ENCODE data around the gene PLAC1.

PLAC1 gene

GRCh38 chrX:134631426-134632346 is 26.6 kb downstream of the PLAC1 start:
- no peak for DNase-seq (ENCODE audit: low read depth in 2 of 2)

DNA sequence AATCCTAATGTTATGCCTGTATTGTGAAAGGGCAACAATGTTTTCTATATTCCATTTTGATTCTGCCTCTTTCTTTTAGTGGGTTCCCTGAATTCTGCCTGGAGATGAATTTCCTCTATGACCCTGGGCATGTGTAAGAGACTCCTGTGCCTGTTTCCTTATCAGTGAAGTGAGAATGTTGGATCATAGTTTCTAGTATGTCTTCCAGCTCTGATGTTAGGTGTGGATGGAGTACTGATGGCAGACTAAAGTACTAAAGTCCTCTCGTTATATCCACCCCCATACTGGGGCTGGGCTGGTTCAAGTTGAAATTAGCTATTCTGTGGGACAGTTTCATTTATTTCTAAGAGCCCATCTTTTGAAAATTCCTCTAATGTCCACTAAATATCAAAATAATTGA is 29.6 kb downstream of the PLAC1 start:
- DNase-seq (ENCODE audit: low read depth in 2 of 2) = no peak

DNA sequence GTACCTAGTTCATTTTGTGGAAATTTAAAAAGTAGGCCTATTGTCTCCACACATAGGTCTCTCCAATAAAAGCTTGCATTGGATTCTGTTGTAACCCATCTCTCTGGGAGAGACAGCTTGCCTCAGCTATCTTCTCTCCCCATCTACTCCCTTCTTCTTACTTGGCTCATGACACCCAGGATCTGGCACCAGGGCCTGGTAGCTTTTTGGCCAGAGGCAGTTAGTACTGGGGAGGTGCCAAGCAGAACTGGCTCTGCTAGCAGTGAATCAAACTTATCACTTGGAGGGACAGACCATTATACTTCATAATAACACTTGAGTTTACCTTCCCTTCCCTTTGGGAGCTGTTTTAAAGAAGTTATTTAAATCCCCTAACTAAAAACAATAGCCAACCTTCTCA is 31.8 kb downstream of the PLAC1 start:
- no peak for DNase-seq (ENCODE audit: low read depth in 2 of 2)

DNA sequence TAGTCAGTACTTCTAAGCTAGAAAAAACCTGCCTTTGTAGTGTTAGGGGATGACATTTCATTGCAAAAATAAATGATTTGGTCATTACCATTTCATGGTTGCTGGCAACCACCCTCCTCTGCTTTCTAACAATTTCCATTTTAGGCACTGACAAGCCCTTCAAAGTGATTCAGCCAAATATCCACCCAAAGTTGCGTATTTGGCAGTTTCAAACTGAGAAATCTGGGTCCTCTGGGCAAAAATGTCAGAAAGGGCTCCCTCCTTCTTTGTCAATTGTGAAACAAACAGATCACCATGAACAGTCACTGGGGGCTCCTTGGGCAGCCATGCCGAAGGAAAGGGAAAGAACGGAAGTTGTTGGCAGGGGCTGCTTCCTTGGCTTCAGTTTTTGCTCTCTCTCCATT is 33.0 kb downstream of the PLAC1 start:
- DNase-seq (ENCODE audit: low read depth in 2 of 2) = no peak

DNA sequence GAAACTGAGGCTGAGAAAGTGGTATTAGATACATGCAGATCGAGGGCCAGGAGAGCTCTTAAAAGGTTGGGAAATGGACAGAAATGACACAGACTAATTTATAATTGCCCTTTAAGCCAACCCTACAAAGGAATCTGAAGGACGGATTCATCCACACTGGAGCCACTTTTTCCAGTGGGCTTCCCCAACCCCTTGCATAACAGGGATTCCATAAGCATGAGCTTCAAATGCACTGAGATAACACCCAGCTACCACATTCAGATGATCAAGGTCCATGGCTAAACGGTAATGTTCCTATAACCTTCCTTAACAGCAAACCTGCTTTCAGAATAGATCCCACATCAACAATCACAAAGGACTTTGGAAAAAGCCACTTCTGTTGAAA is 34.2 kb downstream of the PLAC1 start:
- DNase-seq (ENCODE audit: low read depth in 2 of 2) = no peak

DNA sequence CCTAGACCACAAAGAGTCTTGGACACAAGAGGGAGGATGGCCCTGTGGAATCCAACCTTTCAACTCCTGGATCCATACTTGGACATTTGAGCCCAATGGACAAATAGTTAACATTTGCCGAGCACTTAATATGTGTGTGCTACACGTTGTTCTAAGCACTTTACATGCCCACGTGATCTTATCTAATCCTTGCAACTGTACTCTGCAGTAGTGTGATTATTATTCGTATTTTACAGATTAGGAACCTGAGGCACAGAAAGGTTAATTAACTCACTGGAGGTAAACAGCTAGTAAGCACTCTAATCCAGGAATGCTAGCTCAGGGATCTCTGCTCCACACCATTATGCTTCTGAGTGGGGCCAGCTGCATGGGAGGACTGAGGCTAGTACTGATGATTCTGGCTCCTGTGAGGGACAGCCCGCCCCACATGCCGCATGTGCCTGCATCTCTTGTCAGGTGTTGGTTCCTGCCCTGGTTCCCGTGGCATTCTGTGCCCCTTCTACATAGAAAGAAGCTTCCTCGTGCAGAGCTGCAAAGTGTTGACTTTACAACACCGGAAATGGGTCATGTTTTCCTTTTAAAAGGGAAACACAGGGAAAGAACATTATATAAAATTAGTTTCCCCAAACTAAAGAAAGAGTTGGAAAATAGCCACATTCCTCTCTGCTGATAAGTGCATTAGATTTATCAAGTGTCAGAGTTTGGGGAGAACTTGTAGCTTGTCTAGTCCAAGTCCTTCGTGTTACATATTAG is 34.8 kb downstream of the PLAC1 start:
- DNase-seq (ENCODE audit: low read depth in 2 of 2) = no peak

DNA sequence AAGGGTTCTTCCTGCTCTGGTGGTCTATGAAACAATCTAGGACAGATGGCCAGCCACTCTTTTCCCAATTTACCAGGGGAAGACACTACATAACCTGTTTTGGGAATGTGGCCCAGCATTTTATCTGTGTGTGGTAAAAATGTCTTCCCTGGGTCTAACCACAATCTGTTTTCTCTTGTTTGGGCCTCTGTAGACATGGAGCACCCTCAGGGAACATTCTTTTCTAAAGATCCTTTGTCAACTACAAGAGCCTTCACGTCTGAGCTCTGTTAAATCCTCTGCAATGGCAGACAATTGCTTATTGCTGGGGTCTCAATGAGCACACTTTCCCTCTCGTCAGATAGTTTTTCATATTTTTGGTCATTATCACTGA is 35.5 kb downstream of the PLAC1 start:
- no peak for DNase-seq (ENCODE audit: low read depth in 2 of 2)

GRCh38 chrX:134622056-134622812 is 36.0 kb downstream of the PLAC1 start:
- no peak for DNase-seq (ENCODE audit: low read depth in 2 of 2)

- no peak for DNase-seq (ENCODE audit: low read depth in 2 of 2)
Observed at GRCh38 chrX:134619838-134620237, 38.4 kb downstream of the PLAC1 start.

DNA sequence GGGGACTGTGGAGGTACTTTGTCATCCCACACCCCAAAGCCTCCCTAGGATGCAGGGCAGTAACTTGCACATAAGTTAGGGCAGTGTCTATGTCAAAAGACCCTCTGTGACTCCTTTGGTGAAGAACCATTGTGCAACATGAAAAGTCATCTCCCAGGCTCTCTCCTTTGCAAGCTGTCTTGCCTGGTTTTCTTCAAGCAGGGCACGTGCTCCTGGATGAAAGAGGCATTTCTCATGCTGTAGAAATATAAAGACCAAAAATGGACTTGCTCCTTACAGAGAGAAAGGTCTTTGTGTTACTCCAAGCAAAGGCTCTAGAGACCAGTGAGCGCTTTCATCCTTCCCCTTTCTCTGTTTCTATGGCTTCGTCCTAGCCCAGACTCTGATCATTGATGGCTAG is 44.9 kb downstream of the PLAC1 start:
- no peak for DNase-seq (ENCODE audit: low read depth in 2 of 2)

DNA sequence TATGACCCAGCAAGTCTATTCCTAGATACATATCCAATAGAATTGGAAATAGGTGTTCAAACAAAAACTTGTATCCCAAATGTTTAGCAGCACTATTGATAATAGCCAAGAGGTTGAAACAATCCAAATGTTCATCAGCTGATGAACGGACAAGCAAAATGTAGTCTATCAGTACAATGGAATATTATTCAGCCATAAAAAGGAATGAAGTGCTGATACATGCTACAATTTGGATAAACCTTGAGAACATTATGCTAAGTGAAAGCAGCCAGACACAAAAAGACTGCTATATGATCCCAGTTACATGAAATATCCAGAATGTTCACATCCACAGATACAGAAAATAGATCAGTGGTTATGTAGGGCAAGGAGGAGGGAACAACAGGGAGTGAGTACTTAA is 50.1 kb downstream of the PLAC1 start:
- DNase-seq (ENCODE audit: low read depth in 2 of 2) = no peak

- DNase-seq (ENCODE audit: low read depth in 2 of 2) = no peak
Observed at GRCh38 chrX:134607523-134607922, 50.7 kb downstream of the PLAC1 start.

GRCh38 chrX:134604701-134605311 is 53.5 kb downstream of the PLAC1 start:
- no peak for DNase-seq (ENCODE audit: low read depth in 2 of 2)

DNA sequence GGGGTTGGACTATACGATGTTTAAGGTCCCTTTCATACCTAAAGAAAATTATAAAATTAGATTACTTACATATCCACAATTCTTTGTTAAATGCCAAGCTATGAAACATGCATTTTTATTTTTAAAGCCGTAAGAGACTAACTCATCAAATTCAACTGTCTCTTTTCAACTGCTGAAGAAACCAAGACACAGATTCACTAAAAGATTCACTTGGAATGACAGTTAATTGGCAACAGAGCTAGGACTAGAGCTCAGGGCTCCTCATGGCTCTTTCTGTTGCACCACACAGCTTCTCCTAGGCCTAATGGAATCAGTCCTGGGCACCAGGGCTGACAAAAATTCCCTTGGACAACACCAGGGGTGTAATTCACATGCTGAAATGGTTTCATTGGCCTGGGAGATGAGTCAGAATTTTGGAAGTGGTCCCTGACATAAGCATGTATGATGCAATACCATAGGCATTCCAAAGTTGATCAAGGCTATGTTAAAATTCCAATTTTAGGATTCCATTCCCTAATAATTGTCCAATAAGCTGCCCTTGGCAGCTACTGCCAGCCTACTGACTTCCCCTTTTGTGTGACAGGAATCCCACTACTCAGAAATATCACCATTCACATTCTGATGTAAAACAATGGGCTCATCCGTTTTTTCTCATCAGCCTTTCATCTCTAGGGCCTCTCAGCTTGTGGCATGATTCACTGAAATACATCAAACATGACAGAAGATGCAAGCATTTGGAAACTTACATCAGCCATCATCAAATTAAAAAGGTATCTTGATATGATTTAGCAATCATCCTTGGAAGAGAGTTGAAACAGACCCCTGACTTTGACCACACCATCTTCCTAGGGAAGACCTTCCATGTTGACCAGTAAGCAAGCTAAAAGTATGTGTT is 54.2 kb downstream of the PLAC1 start:
- DNase-seq (ENCODE audit: low read depth in 2 of 2) = no peak

GRCh38 chrX:134602410-134602809 is 55.9 kb downstream of the PLAC1 start:
- no peak for DNase-seq (ENCODE audit: low read depth in 2 of 2)

GRCh38 chrX:134601240-134601765 is 57.0 kb downstream of the PLAC1 start:
- no peak for DNase-seq (ENCODE audit: low read depth in 2 of 2)

GRCh38 chrX:134600714-134601113 is 57.6 kb downstream of the PLAC1 start:
- DNase-seq (ENCODE audit: low read depth in 2 of 2) = no peak

DNA sequence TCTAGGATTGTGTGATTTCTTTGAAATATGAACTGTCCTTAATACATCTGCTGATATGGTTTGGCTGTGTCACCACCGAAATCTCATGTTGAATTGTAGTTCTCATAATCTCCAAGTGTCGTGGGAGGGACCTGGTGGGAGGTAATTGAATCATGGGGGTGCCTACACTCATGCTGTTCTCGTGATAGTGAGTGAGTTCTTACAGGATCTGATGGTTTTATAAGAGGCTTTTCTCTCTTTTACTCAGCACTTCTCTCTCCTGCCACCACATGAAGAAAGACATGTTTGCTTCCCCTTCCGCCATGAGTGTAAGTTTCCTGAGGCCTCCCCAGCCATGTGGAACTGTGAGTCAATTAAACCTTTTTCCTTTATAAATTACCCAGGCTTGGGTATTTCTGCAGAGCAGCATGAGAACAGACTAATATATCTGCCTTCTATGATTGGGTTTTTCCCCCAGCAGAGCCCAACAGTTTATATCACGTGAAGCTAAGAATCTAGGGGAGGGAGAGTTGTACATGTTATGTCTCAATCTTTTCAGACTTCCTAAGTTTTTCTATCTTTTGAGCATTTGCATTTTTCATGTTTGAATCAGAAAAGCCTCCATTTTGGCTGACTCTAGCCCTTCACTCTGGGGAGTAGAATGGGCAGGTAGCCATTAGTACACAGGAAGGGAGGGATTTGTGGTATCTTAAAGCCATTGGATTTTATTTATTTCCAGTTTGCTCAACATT is 58.9 kb downstream of the PLAC1 start:
- no peak for DNase-seq (ENCODE audit: low read depth in 2 of 2)

DNA sequence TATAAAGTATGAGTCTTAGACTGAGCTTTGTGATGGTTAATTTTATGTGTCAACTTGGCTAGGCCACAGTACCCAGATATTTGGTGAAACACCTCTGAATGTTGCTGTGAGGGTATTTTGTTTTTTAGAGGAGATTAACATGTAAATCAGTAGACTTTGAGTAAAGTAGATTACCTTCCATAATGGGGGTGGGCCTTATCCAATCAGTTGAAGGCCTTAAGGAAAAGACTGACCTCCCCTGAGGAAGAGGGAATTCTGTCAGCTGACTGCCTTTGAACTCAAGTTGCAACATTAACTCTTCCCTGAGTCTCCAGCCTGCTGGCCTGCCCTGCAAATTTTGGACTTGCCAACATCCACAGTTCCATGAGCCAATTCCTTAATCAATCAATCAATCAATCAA is 66.0 kb downstream of the PLAC1 start:
- no peak for DNase-seq (ENCODE audit: low read depth in 2 of 2)

DNA sequence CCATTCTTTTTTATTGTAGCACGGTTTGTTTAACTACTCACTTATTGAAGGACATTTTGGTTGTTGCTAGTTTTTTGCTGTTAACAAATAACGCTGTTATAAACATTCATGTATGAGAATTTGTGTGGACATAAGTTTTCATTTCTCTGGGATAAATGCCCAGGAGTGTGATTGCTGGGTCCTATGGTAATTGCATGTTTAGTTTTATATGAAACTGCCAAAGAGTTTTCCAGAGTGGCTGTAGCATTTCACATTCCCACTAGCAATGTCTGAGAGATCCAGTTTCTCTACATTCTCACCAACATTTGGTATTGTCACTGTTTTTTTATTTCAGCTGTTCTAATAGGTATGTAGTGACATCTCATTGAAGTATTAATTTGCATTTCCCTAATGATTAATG is 66.8 kb downstream of the PLAC1 start:
- DNase-seq (ENCODE audit: low read depth in 2 of 2) = no peak

Data from stimulated activated CD4-positive, alpha-beta T cell treated with anti-CD3 and anti-CD28 coated beads, Interleukin-1b, Interleukin-23, amount 100 ng/mL, for 1 hour (primary cell).